ENCODE data around the gene SLC6A12.

Gene SLC6A12

GRCh38 chr12:163406-163986 is 50.5 kb downstream of the SLC6A12 start:
- no peak for DNase-seq (ENCODE audit: low read depth in 2 of 2)

GRCh38 chr12:162467-163307 is 51.3 kb downstream of the SLC6A12 start:
- DNase-seq (ENCODE audit: low read depth in 2 of 2), result no peak

- no peak for DNase-seq (ENCODE audit: low read depth in 2 of 2)
Observed at GRCh38 chr12:161823-162222, 52.1 kb downstream of the SLC6A12 start.

GRCh38 chr12:160858-161257 is 53.1 kb downstream of the SLC6A12 start:
- DNase-seq (ENCODE audit: low read depth in 2 of 2), result no peak

- DNase-seq (ENCODE audit: low read depth in 2 of 2), result no peak
Observed at GRCh38 chr12:159156-159782, 54.7 kb downstream of the SLC6A12 start.

- DNase-seq (ENCODE audit: low read depth in 2 of 2), result no peak
Observed at GRCh38 chr12:157644-158043, 56.3 kb downstream of the SLC6A12 start.

- no peak for DNase-seq (ENCODE audit: low read depth in 2 of 2)
Observed at GRCh38 chr12:156945-157344, 57.0 kb downstream of the SLC6A12 start.

- no peak for DNase-seq (ENCODE audit: low read depth in 2 of 2)
Observed at GRCh38 chr12:155646-156045, 58.3 kb downstream of the SLC6A12 start.

GRCh38 chr12:155006-155405 is 59.0 kb downstream of the SLC6A12 start:
- no peak for DNase-seq (ENCODE audit: low read depth in 2 of 2)

GRCh38 chr12:154058-154457 is 59.9 kb downstream of the SLC6A12 start:
- no peak for DNase-seq (ENCODE audit: low read depth in 2 of 2)

- peak; percentile 7 to 11 for DNase-seq (ENCODE audit: low read depth in 2 of 2)
Observed at GRCh38 chr12:153080-153746, 60.7 kb downstream of the SLC6A12 start.

- no peak for DNase-seq (ENCODE audit: low read depth in 2 of 2)
Observed at GRCh38 chr12:152440-152839, 61.5 kb downstream of the SLC6A12 start.

- no peak for DNase-seq (ENCODE audit: low read depth in 2 of 2)
Observed at GRCh38 chr12:151579-151978, 62.4 kb downstream of the SLC6A12 start.

GRCh38 chr12:148676-149416 is 65.1 kb downstream of the SLC6A12 start:
- no peak for DNase-seq (ENCODE audit: low read depth in 2 of 2)

GRCh38 chr12:147242-147641 is 66.7 kb downstream of the SLC6A12 start:
- DNase-seq (ENCODE audit: low read depth in 2 of 2), result no peak

GRCh38 chr12:145369-145960 is 68.5 kb downstream of the SLC6A12 start:
- DNase-seq (ENCODE audit: low read depth in 2 of 2), result no peak

GRCh38 chr12:144650-145284 is 69.2 kb downstream of the SLC6A12 start:
- DNase-seq (ENCODE audit: low read depth in 2 of 2), result no peak

GRCh38 chr12:143964-144649 is 69.8 kb downstream of the SLC6A12 start:
- no peak for DNase-seq (ENCODE audit: low read depth in 2 of 2)

GRCh38 chr12:140162-140561 is 73.8 kb downstream of the SLC6A12 start:
- DNase-seq (ENCODE audit: low read depth in 2 of 2), result no peak
